ENCODE measurements around the gene P3H2.

The P3H2 gene

GRCh38 chr3:189937302-189938127, 183.2 kb downstream of the P3H2 start:
- no peak for DNase-seq

- no peak for DNase-seq
Measured at GRCh38 chr3:189936201-189936945, 184.3 kb downstream of the P3H2 start.

- no peak for DNase-seq
Measured at GRCh38 chr3:189927975-189928895, 192.5 kb downstream of the P3H2 start.

- DNase-seq, result no peak
Measured at GRCh38 chr3:189921770-189922169, 198.9 kb downstream of the P3H2 start.

- no peak for DNase-seq
Measured at GRCh38 chr3:189914799-189915198, 205.9 kb downstream of the P3H2 start.

GRCh38 chr3:189911001-189911400, 209.7 kb downstream of the P3H2 start:
- DNase-seq, result no peak

GRCh38 chr3:189909573-189909972, 211.1 kb downstream of the P3H2 start:
- no peak for DNase-seq

GRCh38 chr3:189909139-189909538, 211.6 kb downstream of the P3H2 start:
- DNase-seq, result no peak

- no peak for DNase-seq
Measured at GRCh38 chr3:189908646-189909045, 212.1 kb downstream of the P3H2 start.

- no peak for DNase-seq
Measured at GRCh38 chr3:189907803-189908202, 212.9 kb downstream of the P3H2 start.

All from left hindlimb (tissue), 1 donor.